Type B pancreatic cell (in vitro differentiated cells): ENCODE measurements around the gene NBEA. TPM values are rescaled to one million over a fixed set of nuclear protein-coding genes. Genes with fewer than 3 reads are reported as not detected.

Source experiments
- DNase-seq: peaks from one replicate; pipeline ENCODE4 v3.0.0; 2021; ENCODE audit warnings: mixed read lengths; ENCODE audit not compliant: unreplicated experiment; ENCODE audit errors: extremely low spot score
- H3K27ac Mint-ChIP-seq: 2 replicates; pipeline ENCODE4 v1.8.0; 2021; ENCODE audit warnings: mild to moderate bottlenecking, mixed read lengths
- H3K27me3 Mint-ChIP-seq: 2 replicates; pipeline ENCODE4 v1.8.0; 2021; ENCODE audit warnings: mixed read lengths
- H3K36me3 Mint-ChIP-seq: 2 replicates; pipeline ENCODE4 v1.8.0; 2021; ENCODE audit warnings: mixed read lengths
- H3K4me1 Mint-ChIP-seq: one replicate; pipeline ENCODE4 v1.8.0; 2021; ENCODE audit warnings: mixed read lengths; ENCODE audit not compliant: unreplicated experiment
- H3K4me3 Mint-ChIP-seq: 2 replicates; pipeline ENCODE4 v1.8.0; 2021; ENCODE audit warnings: mild to moderate bottlenecking, mixed read lengths
- H3K9me3 Mint-ChIP-seq: 2 replicates; pipeline ENCODE4 v1.8.0; 2021; ENCODE audit warnings: mixed read lengths
- total RNA-seq: library from RNA; stranded (reverse); gene quantifications from 2 replicates; pipeline ENCODE4 v1.2.1, GENCODE V29; 2021; ENCODE audit warnings: low replicate concordance
- TF ChIP-seq, protein P1 (sequence below): fragments of 200-600 bp; sonication (generic); conservative IDR thresholded peaks from 2 replicates; pipeline ENCODE4 v1.5.0; 2021; ENCODE audit warnings: antibody characterized with exemption, mild to moderate bottlenecking

Gene NBEA
- total RNA-seq, 1 donor from 2014 or later, result 20.8 TPM

- TF ChIP-seq, protein P1, sequence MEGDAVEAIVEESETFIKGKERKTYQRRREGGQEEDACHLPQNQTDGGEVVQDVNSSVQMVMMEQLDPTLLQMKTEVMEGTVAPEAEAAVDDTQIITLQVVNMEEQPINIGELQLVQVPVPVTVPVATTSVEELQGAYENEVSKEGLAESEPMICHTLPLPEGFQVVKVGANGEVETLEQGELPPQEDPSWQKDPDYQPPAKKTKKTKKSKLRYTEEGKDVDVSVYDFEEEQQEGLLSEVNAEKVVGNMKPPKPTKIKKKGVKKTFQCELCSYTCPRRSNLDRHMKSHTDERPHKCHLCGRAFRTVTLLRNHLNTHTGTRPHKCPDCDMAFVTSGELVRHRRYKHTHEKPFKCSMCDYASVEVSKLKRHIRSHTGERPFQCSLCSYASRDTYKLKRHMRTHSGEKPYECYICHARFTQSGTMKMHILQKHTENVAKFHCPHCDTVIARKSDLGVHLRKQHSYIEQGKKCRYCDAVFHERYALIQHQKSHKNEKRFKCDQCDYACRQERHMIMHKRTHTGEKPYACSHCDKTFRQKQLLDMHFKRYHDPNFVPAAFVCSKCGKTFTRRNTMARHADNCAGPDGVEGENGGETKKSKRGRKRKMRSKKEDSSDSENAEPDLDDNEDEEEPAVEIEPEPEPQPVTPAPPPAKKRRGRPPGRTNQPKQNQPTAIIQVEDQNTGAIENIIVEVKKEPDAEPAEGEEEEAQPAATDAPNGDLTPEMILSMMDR, result no peak
- no peak overlapping the region for H3K27ac Mint-ChIP-seq
- H3K36me3 Mint-ChIP-seq, result no peaks in the 10 kb centered on the region
- no peaks in the 10 kb centered on the region for H3K9me3 Mint-ChIP-seq
- no peak overlapping the region for H3K4me3 Mint-ChIP-seq
- peaks cover 47% of the 10 kb centered on the region for H3K4me1 Mint-ChIP-seq
- H3K27me3 Mint-ChIP-seq, result peaks cover 13% of the 10 kb centered on the region
- DNase-seq, result no peak
Observed at GRCh38 chr13:35697186-35697730, 755.2 kb downstream of the NBEA start.

- Mint-ChIP-seq H3K27ac (no peak overlapping the region), H3K4me1 (peaks cover 38% of the 10 kb centered on the region), H3K27me3 (peaks cover 13% of the 10 kb centered on the region), H3K4me3 (peak overlapping the region; percentile 13), H3K36me3 (no peaks in the 10 kb centered on the region), H3K9me3 (no peaks in the 10 kb centered on the region)
- no peak for DNase-seq
- TF ChIP-seq, protein P1, result no peak
Observed at GRCh38 chr13:35698911-35699576, 757.0 kb downstream of the NBEA start.

DNA sequence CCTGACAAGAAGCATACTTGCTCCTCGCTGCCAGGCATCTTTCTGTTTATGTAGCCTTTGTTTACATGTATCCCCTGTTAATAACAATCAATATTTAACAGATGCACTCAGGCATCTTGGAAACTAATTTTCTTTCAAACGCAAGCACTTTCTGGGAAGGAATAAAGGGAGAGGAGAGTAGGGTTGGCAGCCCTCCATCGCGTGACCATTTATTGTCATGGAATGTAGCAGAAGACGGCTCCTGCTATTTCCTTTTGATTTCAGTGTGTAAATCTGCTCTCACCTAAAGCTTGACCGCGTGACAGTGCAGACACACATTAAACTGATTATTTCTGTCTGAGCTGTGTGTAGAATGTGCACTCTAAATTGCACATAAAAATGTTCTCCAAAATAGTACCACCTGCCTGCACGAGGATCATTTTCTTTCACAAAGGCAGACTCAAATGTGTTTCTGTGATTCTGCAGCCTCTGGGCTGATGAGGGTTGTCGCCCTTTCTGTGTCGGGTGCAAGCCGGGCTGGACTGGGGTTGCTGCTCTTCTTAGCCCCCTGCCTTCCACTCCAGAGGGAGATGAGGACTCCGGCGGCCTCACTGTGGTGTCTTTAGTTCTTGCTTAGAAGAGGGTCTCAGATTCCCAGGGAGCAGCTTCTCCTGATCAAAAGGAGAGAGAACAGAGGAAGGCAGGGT lies 757.9 kb downstream of the NBEA start:
- Mint-ChIP-seq H3K9me3 (peaks cover 5% of the 10 kb centered on the region), H3K27ac (no peak overlapping the region), H3K4me3 (no peak overlapping the region), H3K36me3 (no peaks in the 10 kb centered on the region), H3K4me1 (peaks cover 37% of the 10 kb centered on the region), H3K27me3 (peaks cover 13% of the 10 kb centered on the region)
- DNase-seq, result no peak
- TF ChIP-seq, protein P1, result no peak

- TF ChIP-seq, protein P1, result no peak
- Mint-ChIP-seq H3K27me3 (peaks cover 13% of the 10 kb centered on the region), H3K36me3 (no peaks in the 10 kb centered on the region), H3K27ac (no peak overlapping the region), H3K4me3 (no peak overlapping the region), H3K4me1 (peaks cover 37% of the 10 kb centered on the region), H3K9me3 (peaks cover 7% of the 10 kb centered on the region)
- DNase-seq, result no peak
Observed at GRCh38 chr13:35700671-35701070, 758.6 kb downstream of the NBEA start.

DNA sequence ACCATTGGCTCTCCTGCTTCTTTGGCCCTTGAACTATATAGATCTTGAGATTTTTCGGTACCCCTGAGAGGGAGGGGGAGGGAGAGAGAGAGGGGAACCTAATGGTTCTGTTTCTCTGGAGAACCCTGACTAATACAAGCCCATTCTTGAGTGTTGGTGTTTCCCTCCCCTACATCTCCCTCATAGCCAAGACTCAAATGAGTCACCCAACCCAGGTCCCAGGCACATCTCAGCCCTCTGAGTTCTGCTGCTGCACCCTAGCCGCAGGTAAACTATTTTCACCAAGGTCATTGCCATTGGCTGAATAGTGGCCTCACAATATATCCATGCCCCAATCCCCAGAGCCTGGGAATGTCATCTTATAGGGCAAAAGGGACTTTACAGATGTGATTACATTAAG lies 760.2 kb downstream of the NBEA start:
- H3K27ac Mint-ChIP-seq, result no peak overlapping the region
- H3K36me3 Mint-ChIP-seq, result no peaks in the 10 kb centered on the region
- peaks cover 13% of the 10 kb centered on the region for H3K27me3 Mint-ChIP-seq
- TF ChIP-seq, protein P1, result no peak
- peaks cover 29% of the 10 kb centered on the region for H3K4me1 Mint-ChIP-seq
- H3K4me3 Mint-ChIP-seq, result no peak overlapping the region
- no peak for DNase-seq
- peaks cover 7% of the 10 kb centered on the region for H3K9me3 Mint-ChIP-seq
